Measurements from ENCODE around the gene LIN37.
A peak's percentile ranks its signal among the peaks of the same experiment; 100 is the strongest.
"Not testable (repeated sequence)": the region's sequence is repeated elsewhere in the genome, so short reads cannot be mapped to it uniquely, and the experiment has no call there.

LIN37 gene

DNA sequence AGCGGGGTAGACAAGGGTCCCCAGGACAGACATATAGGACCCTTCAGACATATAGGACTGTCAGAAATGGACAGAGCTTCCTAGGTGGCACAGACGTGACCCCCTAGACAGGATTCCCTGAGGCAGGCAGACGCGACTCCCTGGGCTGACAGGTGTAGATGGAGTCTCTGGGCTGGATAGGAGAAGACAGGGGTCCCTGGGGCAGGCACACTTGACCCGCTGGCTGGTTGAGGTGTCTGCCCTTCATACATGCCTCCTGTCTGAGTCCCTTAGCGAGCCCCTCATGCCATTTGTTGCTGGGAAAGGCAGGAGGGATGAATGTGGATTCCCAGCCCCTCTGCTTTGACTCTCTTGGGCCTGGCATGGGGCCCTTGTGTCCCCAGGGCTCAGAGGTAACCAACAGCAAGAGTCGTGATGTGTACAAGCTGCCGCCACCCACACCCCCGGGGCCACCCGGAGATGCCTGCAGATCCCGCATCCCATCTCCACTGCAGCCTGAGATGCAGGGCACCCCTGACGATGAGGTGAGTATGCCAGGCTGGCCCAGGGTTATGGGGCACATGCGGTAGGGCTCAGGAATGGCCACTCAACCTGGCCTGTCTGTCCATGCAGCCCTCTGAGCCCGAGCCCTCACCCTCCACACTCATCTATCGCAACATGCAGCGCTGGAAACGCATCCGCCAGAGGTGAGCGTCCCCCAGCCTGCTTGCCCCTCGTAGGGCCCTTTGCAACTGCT is 5.4 kb downstream of the LIN37 start:
- DNase-seq (ENCODE audit: low spot score) = no peak

DNA sequence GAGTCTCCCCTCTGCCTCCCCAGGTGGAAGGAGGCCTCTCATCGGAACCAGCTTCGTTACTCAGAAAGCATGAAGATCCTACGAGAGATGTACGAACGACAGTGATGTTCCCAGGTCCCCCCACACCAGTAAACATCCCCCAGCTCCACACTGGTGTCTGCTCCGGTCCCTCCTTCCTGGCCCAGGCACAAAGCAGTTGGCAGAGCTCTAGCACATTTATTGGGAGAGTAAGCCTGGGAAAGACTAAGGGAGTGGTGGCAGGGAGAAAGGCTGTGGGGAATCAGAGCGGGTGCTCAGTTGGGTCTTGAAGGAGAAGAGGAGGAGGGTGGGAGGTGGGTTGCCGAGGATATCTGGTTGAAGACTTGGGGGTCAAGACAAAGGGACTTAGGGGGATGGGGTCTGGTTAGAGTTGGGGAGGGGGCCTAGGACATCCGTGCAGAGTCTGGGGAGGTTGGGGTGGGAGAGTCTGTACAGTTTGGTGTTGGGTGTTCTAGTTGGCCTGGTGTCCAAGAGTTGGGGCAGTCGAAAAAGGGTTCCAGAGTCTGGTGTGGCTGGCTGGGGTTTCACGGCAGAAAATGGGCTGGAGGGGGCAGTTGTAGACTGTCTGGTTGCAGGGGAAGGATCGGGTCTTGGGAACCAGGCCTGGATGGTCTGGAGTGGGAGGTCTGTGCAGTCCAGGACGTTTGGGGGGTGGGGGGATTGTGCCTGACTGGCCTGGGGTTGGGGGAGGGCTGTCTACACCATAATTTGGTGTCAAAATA is 6.2 kb downstream of the LIN37 start:
- no peak for DNase-seq (ENCODE audit: low spot score)

DNA sequence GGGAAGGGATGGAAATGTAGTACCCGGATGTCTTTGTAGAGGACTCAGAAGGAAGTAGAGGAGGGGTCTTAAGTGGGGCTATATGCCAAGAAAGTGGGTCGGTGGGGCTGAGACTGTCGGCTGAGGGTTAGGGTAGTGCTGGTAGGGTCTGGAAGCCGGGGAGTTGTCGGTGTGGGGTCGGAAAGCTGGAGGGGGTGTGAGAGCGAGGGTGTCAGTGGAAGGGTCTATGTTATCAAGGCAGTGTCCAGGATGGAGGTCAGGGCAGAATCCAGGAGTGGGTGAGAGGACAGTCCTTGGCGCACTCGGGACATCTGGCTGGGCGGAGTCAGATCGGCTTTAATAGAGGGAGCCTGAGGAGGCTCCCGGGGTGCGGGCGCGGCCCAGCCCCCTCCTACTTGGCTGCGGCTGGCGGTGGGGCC is 6.8 kb downstream of the LIN37 start:
- no peak for DNase-seq (ENCODE audit: low spot score)

DNA sequence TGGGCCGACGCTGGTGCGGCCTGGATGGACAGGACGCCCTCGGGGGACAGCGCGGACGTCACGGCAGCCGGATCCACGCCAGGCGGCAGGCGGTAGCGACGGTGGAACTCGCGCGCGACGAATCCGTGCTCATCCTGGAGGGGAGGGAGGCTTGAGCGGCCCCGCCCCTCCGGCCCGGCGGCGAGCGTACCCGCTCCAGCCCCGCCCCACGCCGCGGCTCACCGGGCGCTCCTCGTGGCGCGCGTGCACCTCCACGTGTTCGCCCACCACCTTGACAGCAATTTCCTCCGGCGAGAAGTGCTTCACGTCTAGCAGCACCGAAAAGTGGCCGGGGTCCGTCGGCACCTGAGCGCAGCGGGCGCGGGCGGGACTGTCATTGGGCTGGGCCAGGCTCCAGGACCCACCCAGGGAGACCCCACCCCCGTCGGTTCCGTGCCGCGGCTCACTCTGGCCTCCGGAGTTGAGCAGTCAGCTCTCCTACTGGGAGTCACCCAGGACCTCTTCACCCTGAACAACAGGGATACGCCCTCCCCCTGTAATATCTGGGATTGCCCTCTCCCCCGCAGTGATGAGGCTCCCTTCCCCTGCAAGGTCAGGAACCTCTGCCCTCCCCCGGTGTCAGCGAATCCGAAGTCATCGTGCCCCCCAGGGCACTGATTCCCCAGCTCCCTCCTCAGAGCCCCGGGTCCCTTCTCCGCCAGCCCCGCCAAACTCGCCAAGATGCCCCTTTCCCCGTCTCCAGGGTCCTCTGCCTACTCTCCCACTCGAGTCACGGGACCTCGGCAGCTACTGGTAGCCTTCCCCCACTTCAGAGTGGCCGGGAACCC is 7.4 kb downstream of the LIN37 start:
- no peak for DNase-seq (ENCODE audit: low spot score)

DNA sequence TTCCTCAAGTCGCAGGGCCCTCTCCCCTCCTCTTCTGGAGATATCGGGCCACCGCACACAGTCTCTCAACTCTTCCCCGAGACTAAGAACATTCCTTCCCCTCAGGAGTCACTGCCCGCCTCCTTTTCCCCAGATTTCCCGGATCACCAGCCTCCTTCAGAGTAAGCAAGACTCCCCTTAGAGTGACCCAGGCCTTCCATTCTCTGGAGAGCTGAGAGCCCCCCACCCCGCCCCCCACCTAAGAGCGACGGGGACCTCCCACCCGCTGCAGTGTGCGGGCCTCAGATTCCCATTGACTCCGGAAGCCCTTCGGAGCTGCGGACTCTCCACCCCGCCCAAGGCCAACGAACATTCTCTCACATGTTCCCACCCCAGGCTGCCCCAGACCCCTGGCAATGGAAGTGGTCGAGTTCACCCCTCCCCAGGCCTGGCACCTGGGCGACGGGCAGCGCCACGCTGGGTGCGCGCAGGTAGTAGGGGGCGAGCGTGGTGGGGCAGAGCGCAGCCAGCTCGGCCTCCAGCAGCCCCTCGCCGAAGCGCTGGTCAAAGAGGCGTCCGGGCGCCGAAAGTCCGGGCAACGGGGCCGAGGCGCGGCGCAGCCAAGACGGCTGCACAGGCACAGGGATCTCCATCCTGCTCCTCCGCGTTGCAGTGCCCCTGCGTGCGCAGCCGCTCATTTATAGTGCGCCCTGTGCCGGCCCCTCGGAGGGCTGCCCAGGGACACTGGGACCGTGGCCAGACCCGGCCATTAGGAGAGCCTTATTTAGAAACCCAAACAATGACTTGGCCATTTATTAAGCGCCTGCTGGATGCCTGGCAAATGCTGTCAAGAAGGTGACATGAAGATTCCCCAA is 8.2 kb downstream of the LIN37 start, which contains the start of gene HSPB6:
Gene HSPB6 (minus strand): TSS at position 653 of the 854 bp plus-strand sequence. CDS start 21 bp downstream, at position 632.
- no peak for DNase-seq (ENCODE audit: low spot score)

DNA sequence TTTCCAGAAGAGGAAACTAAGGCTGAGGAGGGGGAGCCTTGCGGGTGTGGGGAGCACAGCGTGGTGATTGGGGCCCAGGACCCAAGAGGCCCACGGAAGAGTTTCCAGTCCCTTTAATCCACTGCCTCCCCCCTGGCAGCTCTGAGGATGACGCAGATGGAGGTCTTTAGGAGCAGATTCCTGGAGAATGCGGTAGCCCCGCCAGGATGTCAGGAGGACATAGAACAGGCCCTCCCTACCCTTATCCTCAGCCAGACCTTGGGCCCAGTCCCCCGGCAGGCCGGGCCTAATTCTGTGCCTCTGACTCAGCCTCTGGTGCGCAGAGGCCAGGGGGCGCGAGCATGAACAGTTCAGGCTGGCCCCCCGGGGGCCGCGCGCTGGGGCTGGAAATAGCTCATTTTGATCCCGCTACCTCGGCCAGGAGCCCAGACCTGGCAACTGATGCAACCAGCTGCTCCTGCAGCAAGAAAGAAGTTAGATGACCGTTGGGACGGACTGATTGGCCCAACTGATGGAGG is 8.9 kb downstream of the LIN37 start:
- DNase-seq (ENCODE audit: low spot score) = no peak

DNA sequence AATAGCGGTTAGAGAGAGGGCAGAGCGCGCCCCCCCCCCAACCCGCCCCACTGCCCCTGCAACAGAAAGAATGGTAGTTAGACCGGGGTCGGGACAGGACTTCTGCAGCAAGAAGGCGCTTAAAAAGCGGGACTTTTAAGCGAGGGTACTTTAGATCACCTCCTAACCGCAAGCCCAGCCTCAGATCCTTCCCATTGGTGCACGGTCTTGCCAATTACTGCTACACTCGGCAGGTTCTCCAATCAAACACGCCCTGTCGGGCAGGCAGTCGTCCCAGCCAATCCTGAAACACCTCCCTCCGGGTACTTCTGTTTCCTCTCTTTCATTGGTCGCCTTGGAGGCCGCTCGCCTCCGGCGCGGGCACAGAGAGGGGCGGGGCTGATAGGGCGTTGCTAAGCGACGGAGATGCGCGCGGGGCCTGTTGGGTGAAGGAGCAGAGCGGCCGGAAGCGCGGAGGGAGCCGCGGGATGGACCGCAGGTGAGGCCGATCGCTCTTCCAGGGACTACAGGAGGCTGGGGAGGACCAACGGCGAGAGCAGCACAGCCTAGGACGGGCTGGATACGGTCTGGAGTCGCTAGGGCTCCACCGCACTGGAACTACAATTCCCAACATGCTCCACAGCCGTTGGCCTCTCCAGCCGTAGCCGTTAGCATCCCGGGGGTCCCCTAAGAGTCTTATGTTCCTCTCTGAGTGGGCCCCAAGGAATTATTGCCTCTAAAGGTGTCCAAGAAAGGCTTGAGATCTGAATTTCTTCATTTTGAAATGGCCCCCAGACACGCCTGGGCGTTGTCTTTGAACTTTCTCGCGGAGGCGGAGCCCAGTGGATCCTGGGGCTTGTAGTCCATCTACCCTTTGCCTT is 9.6 kb downstream of the LIN37 start, which contains the start of gene PROSER3:
Gene PROSER3 (plus strand): TSS at position 428 of the 860 bp plus-strand sequence. CDS start 40 bp downstream, at position 468.
- DNase-seq (ENCODE audit: low spot score) = peak; percentile 98

DNA sequence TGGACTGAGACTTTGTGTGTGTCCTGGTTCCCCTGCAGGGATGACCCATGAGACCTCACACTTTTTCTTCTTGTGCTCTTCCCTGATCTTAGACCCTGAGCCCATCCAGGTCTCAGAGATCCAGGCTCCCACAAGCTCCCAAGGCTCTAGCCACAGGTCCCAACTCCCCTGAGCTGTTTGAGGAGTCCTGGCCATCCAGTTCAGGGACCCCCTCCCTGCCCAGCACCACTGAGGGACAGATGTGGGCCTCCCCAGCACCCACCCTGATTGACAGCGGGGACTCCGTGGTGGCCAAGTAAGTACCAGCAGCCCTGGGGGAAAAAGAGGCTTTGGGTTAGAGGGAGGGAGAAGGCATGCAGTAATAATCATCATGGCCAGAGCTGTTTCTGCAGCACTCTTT is 11.3 kb downstream of the LIN37 start:
- no peak for DNase-seq (ENCODE audit: low spot score)

DNA sequence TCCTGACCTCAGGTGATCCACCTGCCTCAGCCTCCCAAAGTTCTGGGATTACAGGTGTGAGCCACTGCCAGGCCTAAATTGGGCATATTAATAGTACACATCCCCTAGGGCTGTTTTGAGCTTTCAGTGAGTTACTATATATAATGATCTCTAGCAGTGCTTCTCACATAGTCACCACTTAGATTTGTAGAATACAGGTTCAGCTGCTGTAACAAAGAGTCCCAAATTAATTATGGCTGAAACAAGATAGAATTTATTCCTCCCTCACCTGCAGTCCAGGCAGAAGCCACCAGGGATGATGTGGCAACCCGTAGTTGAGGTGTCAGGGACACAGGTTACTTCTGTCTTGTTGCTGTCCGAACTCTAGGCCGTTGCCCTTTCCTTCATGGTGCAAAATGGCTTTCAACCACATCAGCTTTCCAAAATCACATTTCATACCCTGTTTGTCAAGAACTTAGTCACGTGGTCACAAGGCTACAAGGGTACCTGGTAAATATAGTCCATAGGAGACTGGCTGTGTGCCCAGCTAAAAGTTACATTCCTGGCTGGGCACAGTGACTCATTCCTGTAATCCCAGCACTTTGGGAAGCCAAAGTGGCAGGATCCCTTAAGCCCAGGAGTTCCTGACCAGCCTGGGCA is 12.5 kb downstream of the LIN37 start:
- no peak for DNase-seq (ENCODE audit: low spot score)

DNA sequence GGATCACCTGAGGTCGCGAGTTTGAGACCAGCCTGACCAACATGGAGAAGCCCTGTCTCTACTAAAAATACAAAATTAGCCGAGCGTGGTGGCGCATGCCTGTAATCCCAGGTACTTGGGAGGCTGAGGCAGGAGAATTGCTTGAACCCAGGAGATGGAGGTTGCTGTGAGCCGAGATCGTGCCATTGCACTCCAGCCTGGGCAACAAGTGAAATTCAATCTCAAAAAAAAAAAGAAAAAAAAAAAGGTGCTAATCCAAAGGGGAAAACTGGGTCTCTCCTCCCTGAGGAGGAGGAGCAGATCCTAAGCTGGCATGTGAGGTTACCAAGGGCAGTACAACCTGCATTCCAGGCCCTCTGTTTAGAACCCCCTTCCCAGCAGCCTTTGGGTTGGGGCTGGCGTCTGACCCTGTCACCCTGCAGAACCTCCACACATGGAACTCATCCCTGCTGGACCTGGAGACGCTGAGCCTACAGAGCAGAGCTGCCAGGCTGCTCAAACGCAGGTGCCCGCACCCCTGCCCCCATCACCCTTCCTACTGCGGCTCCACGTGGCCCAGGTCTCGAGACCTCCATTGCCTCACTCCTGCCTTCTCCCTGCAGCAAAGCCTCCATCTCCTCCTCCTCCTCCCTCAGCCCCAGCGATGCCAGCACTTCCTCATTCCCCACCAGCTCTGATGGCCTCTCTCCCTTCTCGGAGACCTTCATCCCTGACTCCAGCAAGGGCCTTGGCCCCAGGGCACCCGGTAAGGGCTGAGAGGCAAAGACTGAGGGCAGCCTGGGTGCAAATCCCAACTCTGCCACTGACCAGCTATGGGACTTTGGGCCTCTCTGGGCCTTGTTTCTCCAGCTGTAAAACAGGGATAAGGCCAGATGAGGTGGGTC is 16.3 kb downstream of the LIN37 start:
- no peak for DNase-seq (ENCODE audit: low spot score)

DNA sequence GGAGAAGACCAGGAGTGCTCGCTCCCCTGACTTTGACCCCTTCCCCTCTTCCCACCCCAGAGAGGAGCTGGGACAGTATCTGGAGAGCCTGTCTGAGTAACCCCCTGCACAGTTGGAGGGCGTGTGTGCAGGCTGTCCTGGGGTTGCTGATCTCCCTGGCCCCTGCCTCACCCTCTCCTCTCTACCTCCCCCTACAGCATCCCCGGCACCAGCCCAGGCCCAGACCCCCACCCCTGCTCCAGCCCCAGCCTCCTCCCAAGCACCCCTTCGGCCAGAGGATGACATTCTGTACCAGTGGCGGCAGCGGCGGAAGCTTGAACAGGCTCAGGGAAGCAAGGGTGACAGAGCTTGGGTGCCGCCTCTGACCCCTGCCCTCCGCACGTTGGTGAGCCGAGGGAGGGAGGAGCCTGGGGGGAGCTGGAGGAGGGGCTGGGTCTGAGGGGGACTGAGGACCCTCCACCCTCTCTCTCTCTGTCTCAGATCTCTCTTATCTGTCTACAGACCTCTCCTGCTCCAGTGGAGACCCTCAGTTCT is 18.3 kb downstream of the LIN37 start:
- no peak for DNase-seq (ENCODE audit: low spot score)

DNA sequence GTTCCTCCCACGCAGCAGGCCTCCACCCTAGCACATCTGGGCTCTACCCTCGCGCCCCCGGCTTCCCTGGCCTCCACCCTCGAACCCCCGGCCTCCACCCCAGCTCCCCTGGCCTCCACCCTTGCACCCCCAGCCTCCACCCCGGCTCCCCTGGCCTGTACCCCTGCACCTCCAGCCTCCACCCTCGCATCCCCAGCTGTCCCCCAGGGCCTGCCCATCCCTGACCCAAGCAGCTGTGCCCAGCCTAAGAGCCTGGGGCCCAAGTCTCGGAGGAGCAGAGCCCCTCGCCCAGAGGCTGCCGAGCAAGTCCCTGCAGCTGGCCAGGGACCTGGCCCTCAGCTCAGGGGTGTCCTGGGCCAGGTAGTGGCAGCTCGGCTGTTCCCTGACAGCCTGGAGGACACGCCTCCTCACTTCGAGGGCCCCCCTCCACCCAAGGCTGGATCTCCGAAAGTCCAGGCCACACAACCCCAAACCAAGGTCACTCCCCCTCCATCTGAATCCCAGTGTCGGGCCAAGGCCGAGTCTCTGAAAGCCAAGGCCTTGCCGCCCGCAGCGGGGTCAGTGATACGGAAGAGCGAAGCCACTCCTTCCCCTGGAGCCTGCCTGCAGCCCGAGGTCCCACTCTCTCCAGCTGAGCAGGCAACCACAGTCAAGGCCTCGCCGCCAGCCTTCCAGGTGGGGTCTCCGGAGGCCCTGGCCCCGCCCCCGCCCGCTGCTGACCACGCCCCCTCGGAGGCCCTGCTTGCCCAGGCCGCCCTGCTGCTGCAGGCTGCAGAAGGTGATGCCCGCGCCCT is 19.1 kb downstream of the LIN37 start:
- no peak for DNase-seq (ENCODE audit: low spot score)

DNA sequence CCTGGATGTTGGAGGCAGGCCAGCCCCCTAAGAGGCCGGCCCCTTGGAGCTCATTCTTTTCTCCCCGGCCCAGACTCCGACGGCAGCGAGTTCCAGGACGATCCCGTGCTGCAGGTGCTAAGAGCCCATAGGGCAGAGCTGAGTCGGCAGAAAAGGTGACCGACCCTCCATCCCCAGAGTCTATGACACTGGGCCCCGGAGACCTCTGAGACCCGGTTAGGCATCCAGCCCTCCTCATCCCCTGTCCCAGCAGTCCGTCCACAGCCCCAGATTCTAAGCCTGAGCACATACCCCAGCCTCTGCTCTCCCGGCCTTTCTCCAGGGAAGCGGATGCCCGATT is 19.7 kb downstream of the LIN37 start:
- no peak for DNase-seq (ENCODE audit: low spot score)

DNA sequence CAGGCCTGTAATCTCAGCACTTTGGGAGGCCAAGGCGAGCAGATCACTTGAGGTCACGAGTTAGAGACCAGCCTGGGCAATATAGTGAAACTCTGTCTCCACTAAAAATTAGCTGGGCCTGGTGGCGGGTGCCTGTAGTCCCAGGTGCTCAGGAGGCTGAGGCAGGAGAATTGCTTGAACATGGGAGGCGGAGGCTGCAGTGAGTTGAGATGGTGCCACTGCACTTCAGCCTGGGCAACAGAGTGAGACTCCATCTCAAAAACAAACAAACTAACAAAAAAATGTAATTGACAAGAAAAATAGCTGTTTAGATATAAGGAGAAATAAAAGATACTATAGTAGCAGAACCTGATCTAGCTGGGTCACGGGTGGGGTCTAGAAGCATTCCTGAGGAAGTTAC is 24.0 kb downstream of the LIN37 start:
- not testable (repeated sequence) for DNase-seq (ENCODE audit: low spot score)

DNA sequence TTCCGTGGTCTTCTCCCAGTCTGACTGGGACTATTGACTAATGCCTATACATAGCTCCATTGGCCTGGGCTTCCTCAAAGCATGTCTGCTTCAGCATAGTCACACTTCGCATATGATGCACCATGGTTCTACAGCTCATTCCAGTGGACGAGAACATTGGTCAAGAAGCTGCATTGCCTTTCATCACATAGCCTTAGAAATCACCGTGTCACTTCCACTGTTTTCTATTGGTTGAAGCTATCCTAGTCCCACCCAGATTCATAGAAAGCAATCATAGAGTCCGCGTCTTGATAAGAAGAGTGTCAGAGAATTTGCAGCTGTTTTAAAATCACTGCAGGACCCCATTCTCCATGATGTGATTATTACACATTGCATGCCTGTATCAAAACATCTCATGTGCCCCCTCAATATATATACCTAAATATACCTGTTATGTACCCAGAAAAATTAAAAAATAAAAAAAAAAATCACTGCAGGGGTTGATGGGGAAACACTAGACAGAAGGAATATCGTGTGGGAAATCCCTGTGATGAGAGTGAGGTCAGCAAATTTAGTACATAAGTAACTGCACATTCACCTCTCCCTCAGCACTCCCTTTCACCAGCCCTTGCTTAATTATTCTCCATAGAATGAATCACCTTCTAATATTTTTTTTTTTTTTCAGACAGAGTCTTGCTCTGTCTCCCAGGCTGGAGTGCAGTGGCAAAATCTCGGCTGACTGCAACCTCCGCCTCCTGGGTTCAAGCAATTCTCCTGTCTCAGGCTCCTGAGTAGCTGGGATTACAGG is 24.8 kb downstream of the LIN37 start:
- no peak for DNase-seq (ENCODE audit: low spot score)

DNA sequence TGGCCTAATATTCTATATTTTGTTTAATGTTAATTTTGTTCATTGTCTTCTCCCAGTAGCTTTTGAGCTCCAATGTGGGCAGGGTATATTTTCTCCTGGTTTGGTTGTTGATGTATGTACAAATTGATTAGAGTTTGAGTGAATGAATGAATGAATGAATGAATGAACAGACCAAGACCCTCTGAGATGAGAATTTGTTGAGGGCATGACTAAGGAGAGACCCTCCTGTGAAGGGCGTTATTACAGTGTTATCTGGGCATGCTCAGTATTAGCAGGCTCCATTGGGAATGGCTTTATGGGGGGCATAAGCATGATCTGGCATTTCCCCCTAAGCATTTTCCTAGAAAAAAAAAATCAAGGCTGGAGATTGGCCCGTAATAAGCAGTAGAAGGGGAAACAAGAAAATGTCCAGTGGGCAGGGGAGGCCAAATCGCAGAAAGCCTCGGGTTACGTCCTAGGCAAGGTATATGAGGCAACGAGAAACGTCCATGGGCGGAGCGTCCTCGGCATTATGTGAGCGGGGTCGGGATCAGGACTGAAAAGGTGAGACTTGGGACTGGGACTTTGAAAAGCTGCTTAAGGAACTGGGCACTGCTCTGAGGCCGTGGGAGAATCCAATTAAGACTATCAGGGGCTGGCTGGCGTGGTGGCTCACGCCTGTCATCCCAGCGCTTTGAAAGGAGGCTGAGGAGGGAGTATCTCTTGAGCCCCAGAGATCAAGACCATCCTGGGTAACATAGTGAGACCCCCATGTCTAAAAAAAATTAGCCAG is 26.1 kb downstream of the LIN37 start:
- no peak for DNase-seq (ENCODE audit: low spot score)

DNA sequence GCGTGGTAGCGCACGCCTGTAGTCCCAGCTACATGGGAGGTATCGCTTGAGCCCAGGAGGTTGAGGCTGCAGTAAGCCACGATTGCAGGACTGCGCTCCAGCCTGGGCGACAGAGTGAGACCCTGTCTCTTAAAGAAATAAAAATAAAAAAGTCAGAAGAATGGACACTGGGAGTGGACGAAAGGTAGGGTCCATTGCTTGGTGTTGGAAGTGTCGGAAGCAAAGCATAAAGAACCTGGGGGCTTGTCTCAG is 26.6 kb downstream of the LIN37 start:
- no peak for DNase-seq (ENCODE audit: low spot score)

All from LoVo (cell line).